Measurements from ENCODE around the gene ZNF197. TPM values are rescaled to one million over a fixed set of nuclear protein-coding genes. Genes with fewer than 3 reads are reported as not detected.
A peak's percentile ranks its signal among the peaks of the same experiment; 100 is the strongest.

ZNF197 gene
- total RNA-seq, 1 donor, result 16.4 TPM

DNA sequence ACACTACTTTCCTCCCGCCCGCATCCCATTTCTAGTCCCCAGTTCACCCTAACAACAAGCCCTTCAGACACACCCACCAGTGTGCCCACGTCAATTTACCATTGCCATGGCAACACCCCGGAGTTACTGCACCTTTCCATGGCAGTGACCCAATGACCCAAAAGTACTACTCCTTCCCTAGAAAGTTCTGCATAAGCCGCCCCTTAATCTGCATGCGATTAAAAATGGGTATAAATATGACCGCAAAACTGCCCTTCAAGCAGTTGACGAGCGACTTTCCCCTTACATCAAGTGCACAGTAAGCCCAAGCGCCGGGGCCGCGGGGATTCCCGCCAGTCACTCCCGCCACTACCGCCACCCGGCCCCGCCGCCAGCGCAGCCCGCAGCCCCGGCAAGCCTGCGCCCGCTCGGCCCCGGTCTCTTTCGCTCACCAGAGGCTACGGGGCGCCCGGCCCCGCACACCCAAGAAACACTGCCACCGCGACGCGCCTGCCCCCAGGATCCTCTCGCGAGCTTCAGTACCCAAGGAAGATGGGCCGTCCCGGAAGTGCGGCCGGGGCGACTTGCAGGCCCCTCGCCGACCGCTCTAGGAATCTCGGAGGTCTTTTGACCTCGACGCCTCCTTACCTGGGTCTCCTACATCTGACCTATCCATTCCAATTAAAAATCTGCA lies 60.4 kb downstream of the ZNF197 start:
- TF ChIP-seq, protein P1, sequence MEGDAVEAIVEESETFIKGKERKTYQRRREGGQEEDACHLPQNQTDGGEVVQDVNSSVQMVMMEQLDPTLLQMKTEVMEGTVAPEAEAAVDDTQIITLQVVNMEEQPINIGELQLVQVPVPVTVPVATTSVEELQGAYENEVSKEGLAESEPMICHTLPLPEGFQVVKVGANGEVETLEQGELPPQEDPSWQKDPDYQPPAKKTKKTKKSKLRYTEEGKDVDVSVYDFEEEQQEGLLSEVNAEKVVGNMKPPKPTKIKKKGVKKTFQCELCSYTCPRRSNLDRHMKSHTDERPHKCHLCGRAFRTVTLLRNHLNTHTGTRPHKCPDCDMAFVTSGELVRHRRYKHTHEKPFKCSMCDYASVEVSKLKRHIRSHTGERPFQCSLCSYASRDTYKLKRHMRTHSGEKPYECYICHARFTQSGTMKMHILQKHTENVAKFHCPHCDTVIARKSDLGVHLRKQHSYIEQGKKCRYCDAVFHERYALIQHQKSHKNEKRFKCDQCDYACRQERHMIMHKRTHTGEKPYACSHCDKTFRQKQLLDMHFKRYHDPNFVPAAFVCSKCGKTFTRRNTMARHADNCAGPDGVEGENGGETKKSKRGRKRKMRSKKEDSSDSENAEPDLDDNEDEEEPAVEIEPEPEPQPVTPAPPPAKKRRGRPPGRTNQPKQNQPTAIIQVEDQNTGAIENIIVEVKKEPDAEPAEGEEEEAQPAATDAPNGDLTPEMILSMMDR (IDR thresholded peaks at IDR 0.05; ENCODE audit: insufficient read depth, low read length), result no peak
- peak; percentile 85 for DNase-seq (ENCODE audit: low read depth)
- H3K4me3 ChIP-seq (ENCODE audit: low read depth, low read length), result peak overlapping the region; percentile 70

DNA sequence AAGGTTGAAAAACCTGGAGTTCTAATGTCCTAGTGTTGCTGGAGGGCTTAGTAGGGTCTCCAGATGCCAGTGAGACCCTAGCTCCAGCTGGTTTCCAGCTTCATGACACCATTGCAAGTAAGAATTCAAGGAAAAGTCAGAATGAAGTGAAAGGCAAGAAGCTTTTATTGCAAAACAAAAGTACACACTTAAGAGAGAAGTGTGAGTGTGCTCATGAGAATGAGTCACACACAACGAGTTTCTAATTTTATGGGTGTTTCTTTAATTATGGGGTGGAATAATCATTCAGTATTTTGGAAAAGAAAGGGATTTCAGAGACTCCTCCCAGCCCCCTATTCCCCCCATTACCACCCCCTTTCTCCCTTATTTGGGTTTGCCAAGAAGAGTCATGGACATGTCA lies 63.1 kb downstream of the ZNF197 start:
- H3K4me3 ChIP-seq (ENCODE audit: low read depth, low read length), result no peak overlapping the region
- no peak for DNase-seq (ENCODE audit: low read depth)
- TF ChIP-seq, protein P1 (IDR thresholded peaks at IDR 0.05; ENCODE audit: insufficient read depth, low read length), result no peak

Other genes with a start within 250 kb of the ZNF197 start
- 12.1 and 14.3 TPM in 2 replicates for gene ZNF445, start 147.4 kb upstream of the ZNF197 start, total RNA-seq (ENCODE audit: low replicate concordance)
- gene ZKSCAN7, start 69.8 kb upstream of the ZNF197 start, total RNA-seq (ENCODE audit: low replicate concordance), result 3.5 and 5.0 TPM in 2 replicates
- gene ZNF660, start 40.1 kb upstream of the ZNF197 start, total RNA-seq (ENCODE audit: low replicate concordance), result 2.0 and 6.9 TPM in 2 replicates
- 10.1 and 12.9 TPM in 2 replicates for gene ZNF35, start 23.7 kb downstream of the ZNF197 start, total RNA-seq (ENCODE audit: low replicate concordance)
- 4.7 and 6.0 TPM in 2 replicates for gene ZNF502, start 87.6 kb downstream of the ZNF197 start, total RNA-seq (ENCODE audit: low replicate concordance)
- 7.6 and 13.1 TPM in 2 replicates for gene ZNF501, start 104.6 kb downstream of the ZNF197 start, total RNA-seq (ENCODE audit: low replicate concordance)
- gene KIAA1143, start 136.6 kb downstream of the ZNF197 start, total RNA-seq (ENCODE audit: low replicate concordance), result 27.5 and 33.1 TPM in 2 replicates
- gene KIF15, start 136.8 kb downstream of the ZNF197 start, total RNA-seq (ENCODE audit: low replicate concordance), result 0.98 and 17.1 TPM in 2 replicates
- 13.7 and 20.5 TPM in 2 replicates for gene TMEM42, start 236.9 kb downstream of the ZNF197 start, total RNA-seq (ENCODE audit: low replicate concordance)
- not detected in 2 replicates for gene TGM4, start 249.6 kb downstream of the ZNF197 start, total RNA-seq (ENCODE audit: low replicate concordance)

Data from fibroblast of the aortic adventitia (primary cell).